Adipocyte (in vitro differentiated cells): Measurements from ENCODE around the gene ST3GAL5.

Experiments used
- DNase-seq: peaks from one replicate; pipeline ENCODE4 v3.0.0-alpha.2; 2015; ENCODE audit warnings: low read depth
- H3K27me3 ChIP-seq: replicated peaks from 2 replicates; pipeline ENCODE4 v1.7.0; 2013; ENCODE audit warnings: mild to moderate bottlenecking, low read length, moderate library complexity; ENCODE audit not compliant: control insufficient read depth, insufficient read depth
- H3K36me3 ChIP-seq: 2 replicates; pipeline ENCODE4 v1.7.0; 2013; ENCODE audit warnings: low read length, mild to moderate bottlenecking, moderate library complexity; ENCODE audit not compliant: control insufficient read depth, insufficient read depth, severe bottlenecking
- H3K4me1 ChIP-seq: 2 replicates; pipeline ENCODE4 v1.7.0; 2013; ENCODE audit warnings: mild to moderate bottlenecking, low read length, moderate library complexity; ENCODE audit not compliant: control insufficient read depth, insufficient read depth
- H3K4me3 ChIP-seq: 2 replicates; pipeline ENCODE4 v1.7.0; 2013; ENCODE audit warnings: mild to moderate bottlenecking, low read length, moderate library complexity
- H3K9ac ChIP-seq: 2 replicates; pipeline ENCODE4 v1.7.0; 2013; ENCODE audit warnings: mild to moderate bottlenecking, low read length, moderate library complexity
- H3K9me3 ChIP-seq: 2 replicates; pipeline ENCODE4 v1.7.0; 2013; ENCODE audit warnings: mild to moderate bottlenecking, low read length, moderate library complexity; ENCODE audit not compliant: control insufficient read depth

The ST3GAL5 gene

GRCh38 chr2:85797263-85797660, 91.5 kb downstream of the ST3GAL5 start:
- no peak overlapping the region for H3K9ac ChIP-seq
- no peaks in the 10 kb centered on the region for H3K36me3 ChIP-seq
- no peak overlapping the region for H3K4me3 ChIP-seq
- H3K9me3 ChIP-seq: no peaks in the 10 kb centered on the region
- no peak for DNase-seq
- H3K27me3 ChIP-seq: no peaks in the 10 kb centered on the region
- peaks cover 48% of the 10 kb centered on the region for H3K4me1 ChIP-seq

- Histone ChIP-seq H3K27me3 (no peaks in the 10 kb centered on the region), H3K9me3 (no peaks in the 10 kb centered on the region), H3K4me1 (peaks cover 55% of the 10 kb centered on the region), H3K4me3 (no peak overlapping the region), H3K9ac (peak overlapping the region; percentile 59), H3K36me3 (no peaks in the 10 kb centered on the region)
- peak; percentile 63 for DNase-seq
Observed at GRCh38 chr2:85796341-85797262, 92.2 kb downstream of the ST3GAL5 start.

- Histone ChIP-seq H3K27me3 (no peaks in the 10 kb centered on the region), H3K9me3 (no peaks in the 10 kb centered on the region), H3K4me3 (no peak overlapping the region), H3K4me1 (peaks cover 59% of the 10 kb centered on the region), H3K9ac (peak overlapping the region; percentile 59), H3K36me3 (no peaks in the 10 kb centered on the region)
- no peak for DNase-seq
Observed at GRCh38 chr2:85796046-85796340, 92.8 kb downstream of the ST3GAL5 start.

- Histone ChIP-seq H3K36me3 (no peaks in the 10 kb centered on the region), H3K27me3 (no peaks in the 10 kb centered on the region), H3K4me3 (no peak overlapping the region), H3K9me3 (no peaks in the 10 kb centered on the region), H3K9ac (peak overlapping the region; percentile 59), H3K4me1 (peaks cover 59% of the 10 kb centered on the region)
- DNase-seq: no peak
Observed at GRCh38 chr2:85795331-85796045, 93.3 kb downstream of the ST3GAL5 start.

- H3K4me3 ChIP-seq: no peak overlapping the region
- H3K4me1 ChIP-seq: peaks cover 59% of the 10 kb centered on the region
- no peaks in the 10 kb centered on the region for H3K27me3 ChIP-seq
- no peaks in the 10 kb centered on the region for H3K9me3 ChIP-seq
- no peak for DNase-seq
- no peak overlapping the region for H3K9ac ChIP-seq
- H3K36me3 ChIP-seq: no peaks in the 10 kb centered on the region
Observed at GRCh38 chr2:85794491-85795121, 94.2 kb downstream of the ST3GAL5 start.

GRCh38 chr2:85794038-85794441, 94.8 kb downstream of the ST3GAL5 start:
- Histone ChIP-seq H3K4me1 (peaks cover 59% of the 10 kb centered on the region), H3K9ac (no peak overlapping the region), H3K9me3 (no peaks in the 10 kb centered on the region), H3K27me3 (no peaks in the 10 kb centered on the region), H3K36me3 (peaks cover 2% of the 10 kb centered on the region), H3K4me3 (no peak overlapping the region)
- no peak for DNase-seq

- no peak for DNase-seq
- H3K9ac ChIP-seq: no peak overlapping the region
- H3K9me3 ChIP-seq: no peaks in the 10 kb centered on the region
- H3K4me3 ChIP-seq: no peak overlapping the region
- peaks cover 7% of the 10 kb centered on the region for H3K36me3 ChIP-seq
- H3K4me1 ChIP-seq: peaks cover 59% of the 10 kb centered on the region
- H3K27me3 ChIP-seq: no peaks in the 10 kb centered on the region
Observed at GRCh38 chr2:85793584-85793983, 95.2 kb downstream of the ST3GAL5 start.

- Histone ChIP-seq H3K4me3 (no peak overlapping the region), H3K9ac (peak overlapping the region; percentile 65), H3K4me1 (peaks cover 59% of the 10 kb centered on the region), H3K36me3 (peaks cover 13% of the 10 kb centered on the region), H3K27me3 (no peaks in the 10 kb centered on the region), H3K9me3 (no peaks in the 10 kb centered on the region)
- DNase-seq: peak; percentile 82
Observed at GRCh38 chr2:85792783-85793441, 95.9 kb downstream of the ST3GAL5 start.

GRCh38 chr2:85791704-85792565, 96.9 kb downstream of the ST3GAL5 start:
- Histone ChIP-seq H3K36me3 (peaks cover 23% of the 10 kb centered on the region), H3K9me3 (no peaks in the 10 kb centered on the region), H3K4me1 (peaks cover 57% of the 10 kb centered on the region), H3K9ac (peak overlapping the region; percentile 65), H3K4me3 (peak overlapping the region; percentile 14), H3K27me3 (no peaks in the 10 kb centered on the region)
- DNase-seq: no peak

GRCh38 chr2:85790499-85791188, 98.1 kb downstream of the ST3GAL5 start:
- Histone ChIP-seq H3K9me3 (no peaks in the 10 kb centered on the region), H3K4me1 (peaks cover 50% of the 10 kb centered on the region), H3K36me3 (peaks cover 25% of the 10 kb centered on the region), H3K9ac (no peak overlapping the region), H3K4me3 (no peak overlapping the region), H3K27me3 (no peaks in the 10 kb centered on the region)
- no peak for DNase-seq
